LNCAP (cell line): ENCODE data around the gene FIZ1.

Experiments used
- TF ChIP-seq, protein P1 (sequence below): fragments of 450-650 bp; IDR thresholded peaks from 2 replicates; pipeline ENCODE4 v1.5.1; 2017; ENCODE audit warnings: mild to moderate bottlenecking

Gene FIZ1

DNA sequence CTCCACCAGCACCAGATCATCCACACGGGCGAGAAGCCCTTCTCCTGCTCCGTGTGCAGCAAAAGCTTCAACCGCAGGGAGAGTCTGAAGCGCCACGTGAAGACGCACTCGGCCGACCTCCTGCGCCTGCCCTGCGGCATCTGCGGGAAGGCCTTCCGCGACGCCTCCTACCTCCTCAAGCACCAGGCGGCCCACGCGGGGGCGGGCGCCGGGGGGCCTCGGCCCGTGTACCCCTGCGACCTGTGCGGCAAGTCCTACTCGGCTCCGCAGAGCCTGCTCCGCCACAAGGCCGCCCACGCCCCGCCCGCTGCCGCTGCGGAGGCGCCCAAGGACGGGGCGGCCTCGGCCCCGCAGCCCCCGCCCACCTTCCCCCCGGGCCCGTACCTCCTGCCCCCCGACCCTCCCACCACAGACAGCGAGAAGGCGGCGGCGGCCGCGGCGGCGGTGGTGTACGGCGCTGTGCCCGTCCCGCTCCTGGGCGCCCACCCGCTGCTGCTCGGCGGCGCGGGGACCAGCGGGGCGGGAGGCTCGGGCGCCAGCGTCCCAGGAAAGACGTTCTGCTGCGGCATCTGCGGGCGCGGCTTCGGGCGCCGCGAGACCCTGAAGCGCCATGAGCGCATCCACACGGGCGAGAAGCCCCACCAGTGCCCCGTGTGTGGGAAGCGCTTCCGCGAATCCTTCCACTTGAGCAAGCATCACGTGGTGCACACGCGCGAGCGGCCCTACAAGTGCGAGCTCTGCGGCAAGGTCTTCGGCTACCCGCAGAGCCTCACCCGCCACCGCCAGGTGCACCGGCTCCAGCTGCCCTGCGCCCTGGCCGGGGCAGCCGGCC is 15.6 kb upstream of the FIZ1 start:
- TF ChIP-seq, protein P1, sequence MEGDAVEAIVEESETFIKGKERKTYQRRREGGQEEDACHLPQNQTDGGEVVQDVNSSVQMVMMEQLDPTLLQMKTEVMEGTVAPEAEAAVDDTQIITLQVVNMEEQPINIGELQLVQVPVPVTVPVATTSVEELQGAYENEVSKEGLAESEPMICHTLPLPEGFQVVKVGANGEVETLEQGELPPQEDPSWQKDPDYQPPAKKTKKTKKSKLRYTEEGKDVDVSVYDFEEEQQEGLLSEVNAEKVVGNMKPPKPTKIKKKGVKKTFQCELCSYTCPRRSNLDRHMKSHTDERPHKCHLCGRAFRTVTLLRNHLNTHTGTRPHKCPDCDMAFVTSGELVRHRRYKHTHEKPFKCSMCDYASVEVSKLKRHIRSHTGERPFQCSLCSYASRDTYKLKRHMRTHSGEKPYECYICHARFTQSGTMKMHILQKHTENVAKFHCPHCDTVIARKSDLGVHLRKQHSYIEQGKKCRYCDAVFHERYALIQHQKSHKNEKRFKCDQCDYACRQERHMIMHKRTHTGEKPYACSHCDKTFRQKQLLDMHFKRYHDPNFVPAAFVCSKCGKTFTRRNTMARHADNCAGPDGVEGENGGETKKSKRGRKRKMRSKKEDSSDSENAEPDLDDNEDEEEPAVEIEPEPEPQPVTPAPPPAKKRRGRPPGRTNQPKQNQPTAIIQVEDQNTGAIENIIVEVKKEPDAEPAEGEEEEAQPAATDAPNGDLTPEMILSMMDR: no peak

DNA sequence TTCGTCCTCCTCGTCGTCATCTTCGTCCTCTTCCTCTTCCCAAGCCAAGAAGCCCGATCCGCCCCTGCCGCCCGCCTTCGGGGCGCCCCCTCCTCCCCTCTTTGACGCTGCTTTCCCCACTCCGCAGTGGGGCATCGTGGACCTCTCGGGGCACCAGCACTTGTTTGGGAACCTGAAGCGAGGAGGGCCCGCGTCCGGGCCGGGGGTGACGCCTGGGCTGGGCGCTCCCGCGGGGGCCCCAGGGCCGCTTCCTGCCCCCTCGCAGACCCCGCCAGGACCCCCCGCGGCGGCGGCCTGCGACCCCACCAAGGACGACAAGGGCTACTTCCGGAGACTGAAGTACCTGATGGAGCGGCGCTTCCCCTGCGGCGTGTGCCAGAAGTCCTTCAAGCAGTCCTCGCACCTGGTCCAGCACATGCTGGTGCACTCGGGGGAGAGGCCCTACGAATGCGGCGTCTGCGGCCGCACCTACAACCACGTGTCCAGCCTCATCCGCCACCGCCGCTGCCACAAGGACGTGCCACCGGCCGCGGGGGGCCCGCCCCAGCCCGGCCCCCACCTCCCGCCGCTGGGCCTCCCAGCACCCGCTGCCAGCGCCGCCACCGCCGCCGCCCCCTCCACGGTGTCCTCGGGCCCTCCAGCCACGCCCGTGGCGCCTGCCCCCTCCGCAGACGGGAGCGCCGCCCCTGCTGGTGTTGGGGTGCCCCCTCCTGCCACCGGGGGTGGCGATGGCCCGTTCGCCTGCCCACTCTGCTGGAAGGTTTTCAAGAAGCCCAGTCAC is 14.8 kb upstream of the FIZ1 start:
- TF ChIP-seq, protein P1: no peak

DNA sequence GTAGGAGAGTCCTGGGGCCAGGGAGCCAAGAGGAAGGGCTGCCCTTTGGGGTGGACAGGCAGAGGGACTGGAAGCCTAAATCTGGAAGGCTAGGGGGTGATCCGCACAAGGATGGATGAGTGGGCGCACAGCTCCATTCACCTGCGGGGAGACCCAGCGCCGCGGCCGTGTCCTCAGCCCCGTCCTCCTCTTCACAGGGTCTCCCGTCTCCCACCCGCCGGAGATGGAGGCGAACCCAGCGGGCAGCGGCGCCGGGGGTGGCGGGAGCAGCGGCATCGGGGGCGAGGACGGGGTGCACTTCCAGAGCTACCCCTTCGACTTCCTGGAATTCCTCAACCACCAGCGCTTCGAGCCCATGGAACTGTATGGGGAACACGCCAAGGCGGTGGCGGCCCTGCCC is 14.1 kb upstream of the FIZ1 start:
- TF ChIP-seq, protein P1: no peak

DNA sequence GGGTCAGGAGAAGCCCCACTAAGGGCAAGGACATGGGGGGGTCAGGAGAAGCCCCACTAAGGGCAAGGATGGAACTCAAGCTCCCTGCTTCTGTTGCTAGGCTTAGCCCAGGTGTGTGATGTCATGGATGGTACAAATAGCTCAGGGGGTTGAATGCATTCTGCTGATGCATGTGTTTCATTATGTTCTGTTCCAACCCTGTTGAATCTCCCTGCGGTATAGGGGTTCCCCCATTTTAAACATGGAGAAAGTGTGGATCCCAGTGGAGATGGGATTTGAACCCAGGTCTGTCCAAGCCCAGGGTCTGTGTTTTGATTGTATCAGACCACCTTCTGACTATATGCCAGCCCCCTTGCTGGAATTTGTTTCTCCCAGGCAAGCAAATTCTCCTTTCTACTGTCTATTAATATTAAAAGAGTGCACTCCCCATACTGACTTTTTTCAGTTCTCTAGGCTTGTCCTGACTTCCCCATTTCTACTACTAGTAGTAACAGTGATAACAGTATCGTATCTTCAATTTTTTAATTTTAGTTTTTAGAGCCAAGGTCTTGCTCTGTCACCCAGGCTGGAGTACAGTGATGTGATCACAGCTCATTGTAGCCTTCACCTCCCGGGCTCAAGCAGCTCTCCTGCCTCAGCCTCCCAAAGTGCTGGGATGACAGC is 12.8 kb upstream of the FIZ1 start:
- TF ChIP-seq, protein P1: no peak

DNA sequence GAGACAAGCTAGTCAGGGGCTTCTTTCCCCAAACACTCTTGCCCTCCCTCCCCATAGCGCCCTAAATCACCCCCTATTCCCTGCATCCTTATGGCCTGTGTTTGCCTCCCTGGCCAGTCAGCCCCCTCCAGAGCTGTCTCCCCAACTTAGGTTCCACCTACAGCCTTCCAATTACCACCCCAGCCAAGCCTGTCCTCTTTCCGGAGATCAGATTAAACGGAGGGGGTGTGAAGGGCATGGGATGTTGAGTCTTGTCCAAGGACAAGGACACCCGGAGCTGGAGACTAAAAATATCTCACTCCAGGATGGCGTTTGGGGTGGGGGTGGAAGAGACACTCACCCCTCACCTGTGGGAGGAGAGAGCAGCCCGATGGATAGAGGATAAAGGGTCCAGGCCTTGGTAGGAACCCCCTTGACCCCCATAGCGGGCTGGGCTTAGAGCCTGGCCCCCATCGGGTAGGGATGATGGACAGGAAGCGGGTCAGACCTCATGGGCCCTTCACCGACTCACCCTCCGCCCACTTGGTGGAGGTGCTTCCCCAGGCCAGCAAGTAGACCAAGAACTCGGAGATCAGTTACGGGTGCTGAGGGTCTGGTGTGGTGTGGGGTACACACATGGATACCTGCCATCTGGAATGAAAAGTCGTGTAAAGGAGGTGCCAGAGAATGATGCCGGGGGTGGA is 12.1 kb upstream of the FIZ1 start:
- TF ChIP-seq, protein P1: no peak

DNA sequence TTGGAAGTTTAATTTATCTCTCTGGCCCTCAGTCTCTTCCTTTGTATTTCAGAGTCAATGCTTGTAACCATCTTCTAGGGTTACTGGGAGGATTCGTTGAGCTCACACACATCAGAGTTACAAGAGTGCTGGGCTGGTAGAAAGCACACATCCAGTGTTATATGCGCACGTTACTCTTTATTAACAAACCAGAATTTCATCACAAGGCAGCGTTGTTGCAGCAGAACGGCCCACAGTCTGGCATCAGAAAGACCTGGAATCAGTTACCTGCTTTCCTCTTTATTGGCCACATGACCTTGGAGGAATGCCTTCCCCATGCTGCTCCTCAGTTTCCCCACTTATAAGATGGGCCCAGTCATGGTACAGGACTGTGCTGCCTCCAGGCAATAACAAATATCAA is 10.0 kb upstream of the FIZ1 start:
- TF ChIP-seq, protein P1: no peak

DNA sequence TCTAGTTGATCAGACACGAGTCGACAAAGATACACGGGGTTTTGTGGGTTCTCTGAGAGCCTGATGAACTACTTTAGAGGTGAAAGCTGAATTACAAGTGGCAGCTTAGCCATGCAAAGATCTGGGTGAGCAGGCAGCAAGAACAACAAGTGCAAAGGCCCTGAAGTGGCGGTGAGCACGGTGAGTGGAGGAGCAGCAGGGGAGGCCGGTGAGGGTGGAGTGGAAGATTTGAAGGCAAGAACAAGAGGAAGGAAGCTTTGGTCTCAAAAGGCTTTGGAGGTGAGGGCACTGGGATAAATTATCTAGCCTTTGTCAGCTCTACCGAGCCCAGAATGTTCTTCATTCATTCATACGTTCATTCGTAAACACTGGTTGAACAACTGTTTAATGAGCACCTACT is 7.5 kb upstream of the FIZ1 start:
- TF ChIP-seq, protein P1: no peak
